ENCODE measurements around the gene HESX1.
A peak's percentile ranks its signal among the peaks of the same experiment; 100 is the strongest.

The HESX1 gene

DNA sequence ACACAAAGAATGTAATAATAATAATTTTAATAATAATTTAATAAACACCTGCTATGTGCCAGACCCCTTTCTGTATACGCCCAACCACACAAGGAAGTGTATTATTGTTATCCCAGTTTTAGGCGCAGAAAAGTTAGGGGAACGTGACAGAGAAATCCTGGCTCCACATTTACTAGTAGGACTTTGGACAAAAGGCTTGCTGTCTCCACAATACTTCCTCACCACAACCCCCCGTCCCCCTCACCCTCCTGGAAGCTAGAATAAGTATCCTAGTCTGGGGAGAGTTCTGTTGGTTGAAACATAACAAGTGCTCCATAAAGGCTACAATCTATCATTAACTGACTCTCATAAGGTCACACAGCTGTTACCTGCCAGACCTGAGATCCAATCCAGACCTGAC is 34.1 kb downstream of the HESX1 start:
- no peak for DNase-seq

DNA sequence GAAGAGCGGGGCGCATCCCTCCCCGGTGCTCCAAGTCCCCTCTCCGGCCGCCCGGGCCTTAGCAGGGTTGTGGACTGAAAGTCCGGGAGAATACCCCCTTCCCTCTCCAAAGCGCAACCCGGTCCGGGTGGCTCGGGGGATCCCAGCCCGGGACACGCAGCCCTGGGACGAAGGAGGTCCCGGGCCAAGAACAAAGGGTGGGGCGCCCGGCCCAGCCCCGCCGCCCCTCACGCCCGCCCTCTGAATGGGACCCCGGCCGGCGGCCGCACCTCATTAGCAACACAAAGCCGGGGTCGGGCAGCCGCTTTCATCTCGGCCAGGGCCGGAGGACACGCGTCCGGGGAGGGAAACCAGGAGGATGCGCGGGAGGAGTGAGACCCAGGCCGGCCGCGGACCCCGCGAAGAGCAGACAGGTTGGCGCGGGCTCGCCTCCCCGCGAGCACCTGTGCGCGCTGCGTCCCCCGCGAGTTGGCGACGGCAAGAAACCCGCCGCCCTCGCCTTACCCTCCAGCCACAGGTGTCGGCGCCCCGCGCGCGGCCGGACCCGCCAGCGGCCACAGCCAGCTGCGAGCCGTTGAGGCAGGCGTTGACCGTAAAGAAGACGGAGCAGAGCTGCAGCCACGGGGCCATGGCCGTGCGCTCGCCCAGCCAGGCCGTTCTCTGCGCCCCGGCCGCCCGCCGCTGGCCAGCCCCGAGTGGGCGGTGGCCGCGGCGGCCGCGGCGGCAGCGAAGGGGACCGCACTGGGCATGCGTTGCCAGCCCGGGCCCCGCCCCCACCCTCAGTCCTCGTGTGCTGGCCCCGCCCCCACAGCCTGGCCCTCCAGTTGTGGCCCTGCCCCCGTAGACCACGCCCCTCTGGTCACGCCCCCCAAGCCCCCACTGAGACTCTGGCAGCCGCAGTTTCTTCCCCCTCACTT is 34.9 kb downstream of the HESX1 start, which contains the start of gene IL17RD:
TSS of gene IL17RD (minus strand) at position 697 of the 917 bp plus-strand sequence. CDS start at position 630, 67 bp downstream.
- DNase-seq = peak; percentile 29

GRCh38 chr3:57164217-57164656 is 35.5 kb downstream of the HESX1 start:
- DNase-seq = no peak

GRCh38 chr3:57163751-57164150 is 36.0 kb downstream of the HESX1 start:
- DNase-seq = no peak

DNA sequence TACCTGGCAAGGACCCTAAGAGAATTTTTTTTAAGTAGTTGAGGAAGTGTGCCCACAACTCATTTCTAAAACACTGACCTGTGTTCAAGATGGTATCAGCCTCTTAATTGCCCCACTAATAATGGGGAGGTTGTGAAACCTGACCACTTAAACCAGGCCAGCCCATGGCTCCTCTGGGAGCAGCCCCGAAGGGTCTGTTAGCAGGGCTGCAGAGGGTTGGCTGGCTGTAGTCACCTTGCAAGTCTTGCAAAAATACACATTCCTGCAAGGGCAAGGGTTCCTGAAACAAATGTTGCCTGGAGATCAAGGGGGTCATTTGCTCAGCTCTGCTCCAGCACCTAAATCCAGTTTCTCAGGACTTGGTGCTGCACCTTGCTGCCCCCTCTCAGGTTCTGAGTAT is 37.9 kb downstream of the HESX1 start:
- no peak for DNase-seq

- no peak for DNase-seq
These were observed 38.8 kb downstream of the HESX1 start for GRCh38 chr3:57160765-57161538.

DNA sequence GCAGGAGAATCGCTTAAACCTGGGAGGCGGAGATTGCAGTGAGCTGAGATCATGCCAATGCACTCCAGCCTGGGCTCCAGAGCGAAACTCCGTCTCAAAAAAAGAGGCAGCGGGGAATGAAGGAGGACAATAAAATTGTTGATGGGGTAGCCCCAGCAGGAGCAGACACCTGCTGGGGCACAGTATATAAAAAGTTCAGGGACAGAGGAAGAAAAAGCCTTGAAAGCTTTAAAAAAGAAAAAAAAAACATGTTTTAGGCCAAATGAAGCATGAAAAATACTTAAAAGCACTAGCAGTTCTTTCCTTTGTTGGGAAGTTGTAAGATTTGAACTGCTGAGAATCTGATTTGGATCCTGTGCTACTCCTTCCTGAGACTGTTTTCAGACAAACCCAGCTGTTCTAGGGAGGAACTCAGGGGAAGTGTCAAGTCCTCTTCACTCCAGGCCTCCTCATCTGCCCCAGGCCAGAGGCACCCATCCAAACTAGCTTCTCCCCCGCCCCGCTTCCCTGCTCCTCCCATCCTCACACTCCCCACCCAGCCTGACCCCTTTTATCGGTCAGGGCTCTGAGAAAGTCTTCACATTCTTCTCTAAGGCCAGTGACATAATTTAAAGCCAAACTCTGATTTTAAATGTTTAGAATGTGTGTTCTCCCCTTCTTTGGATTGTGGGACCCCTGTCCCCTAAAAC is 39.6 kb downstream of the HESX1 start:
- DNase-seq = no peak

DNA sequence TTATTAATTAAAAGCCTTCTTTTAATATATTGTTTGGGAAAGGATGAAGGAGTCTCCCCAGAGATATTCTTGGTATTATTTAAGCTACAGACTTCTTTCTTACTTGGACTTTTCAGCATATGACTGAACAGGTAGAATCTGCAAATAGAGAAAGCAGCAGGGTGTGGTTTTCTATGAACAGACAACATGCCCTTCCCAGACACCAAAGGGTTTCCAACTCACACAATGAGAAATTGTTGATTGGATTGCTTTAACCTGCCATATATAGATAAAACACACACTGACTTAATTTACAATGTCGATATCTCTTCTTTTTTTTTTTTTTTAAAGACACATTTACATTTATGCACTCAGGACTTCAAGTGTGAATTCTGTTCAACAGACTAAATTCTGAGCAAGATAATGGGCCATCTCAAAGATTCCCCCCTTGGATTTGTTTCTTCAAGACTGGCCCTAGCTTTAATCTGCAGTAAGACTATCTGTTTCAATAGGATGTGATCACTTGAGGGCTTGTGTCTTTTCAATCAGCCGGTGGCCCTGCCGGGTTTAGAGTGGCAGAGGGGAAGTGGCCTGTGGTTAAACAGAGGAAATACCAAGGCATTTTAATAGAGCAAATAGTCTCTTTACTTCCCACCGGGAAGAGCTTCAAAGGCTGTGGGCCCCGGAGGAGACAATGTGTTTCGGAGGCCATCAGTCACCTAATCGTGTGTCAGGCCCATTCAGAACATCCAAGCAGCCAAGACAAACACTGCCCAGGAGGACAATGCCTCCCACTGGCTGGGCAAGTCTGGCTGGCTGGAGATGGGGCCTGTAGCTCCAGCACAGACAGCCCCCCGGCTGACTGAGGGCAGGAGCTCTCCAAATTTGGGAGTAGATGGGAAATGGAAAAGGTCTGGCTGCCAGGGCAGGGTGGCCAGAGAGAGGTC is 40.7 kb downstream of the HESX1 start:
- DNase-seq = no peak

DNA sequence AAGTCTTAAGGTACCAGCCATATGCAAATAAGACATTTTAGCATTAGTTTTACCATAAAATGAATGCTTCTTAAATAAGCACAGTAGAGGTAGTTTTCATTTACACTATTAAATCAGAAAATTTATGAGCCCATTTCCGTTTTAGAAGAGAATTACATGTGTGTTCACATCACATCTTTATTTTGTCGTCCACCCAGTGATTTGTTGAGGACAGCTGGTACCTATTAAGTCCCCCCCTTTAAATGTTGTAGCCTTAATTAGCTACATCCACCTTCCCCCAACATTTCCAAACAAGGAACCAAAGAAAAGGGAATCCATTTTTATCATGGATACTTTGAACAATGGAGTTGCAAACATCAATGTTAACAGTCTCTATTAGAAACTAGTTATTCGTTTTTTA is 41.5 kb downstream of the HESX1 start:
- DNase-seq = no peak

DNA sequence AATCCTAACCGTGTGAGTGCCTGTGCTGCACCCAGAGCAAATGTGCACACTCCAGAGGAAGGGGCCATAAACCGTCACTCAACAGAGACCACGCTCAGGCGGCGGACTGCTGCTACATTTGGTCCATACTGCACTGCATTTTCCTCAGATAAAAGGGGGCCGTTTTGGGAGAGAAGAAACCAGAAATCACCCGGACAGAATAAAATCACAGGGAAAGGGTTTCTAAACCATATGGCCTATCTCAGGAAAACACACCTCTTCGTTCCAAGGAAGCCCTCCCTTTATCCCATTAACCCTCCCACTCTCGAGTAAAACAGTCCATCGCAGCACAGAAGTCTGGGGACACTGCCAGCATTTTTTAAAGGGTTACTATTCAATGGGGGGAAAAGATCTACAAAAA is 42.2 kb downstream of the HESX1 start:
- DNase-seq = no peak

DNA sequence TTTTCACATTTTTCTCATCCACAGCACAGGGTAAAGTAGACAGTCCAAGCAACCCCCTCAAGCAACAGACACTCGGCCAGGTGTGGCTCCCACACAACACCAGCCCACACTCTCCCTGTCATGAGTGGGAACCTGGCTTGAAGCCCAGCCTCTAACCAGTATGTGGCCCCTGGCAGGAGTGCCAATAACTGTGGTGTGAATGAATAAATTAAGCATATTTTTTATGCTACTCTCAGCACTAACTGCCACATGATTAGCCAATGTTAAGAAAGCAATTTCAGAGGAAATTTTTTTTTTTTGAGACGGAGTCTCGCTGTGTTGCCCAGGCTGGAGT is 44.5 kb downstream of the HESX1 start:
- no peak for DNase-seq

DNA sequence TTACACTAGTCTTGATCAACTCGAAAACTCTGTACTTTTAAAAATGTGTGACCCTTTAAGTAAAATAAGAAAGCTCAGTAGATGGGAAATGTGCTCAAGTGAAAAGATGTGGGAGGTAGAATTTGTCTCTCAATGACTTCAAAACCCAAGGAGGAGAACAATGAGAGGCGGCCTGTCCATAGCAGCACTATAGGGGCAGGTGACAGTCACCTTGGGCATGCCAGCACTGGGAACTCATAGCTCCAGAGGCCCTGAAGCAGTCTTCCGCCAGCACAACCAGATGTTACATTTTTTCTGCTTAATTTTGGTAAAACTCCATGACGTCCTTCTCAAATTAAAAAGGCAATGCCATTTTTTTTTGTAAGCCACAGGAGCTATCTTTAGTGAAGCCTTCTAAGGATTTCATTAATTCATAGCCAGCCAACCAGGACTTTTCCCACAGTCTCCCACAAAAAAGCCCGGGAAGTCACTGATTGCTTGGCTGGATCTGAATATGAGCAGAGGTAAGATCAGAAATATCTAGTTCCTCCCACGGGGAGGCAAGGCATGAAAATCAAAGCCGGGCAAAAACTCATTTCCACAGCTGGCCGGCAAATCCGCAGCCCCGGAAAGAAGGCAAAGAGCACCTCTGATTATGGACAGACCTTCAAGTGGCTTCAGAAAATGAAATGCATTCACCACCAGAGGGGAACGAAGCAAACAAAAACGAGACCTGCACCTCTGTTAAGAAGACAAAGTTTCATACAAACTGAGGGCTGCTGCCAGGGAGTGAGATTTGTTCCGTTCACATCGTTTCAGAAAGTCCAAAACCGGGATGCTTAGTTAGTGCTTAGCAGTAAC is 45.1 kb downstream of the HESX1 start:
- DNase-seq = no peak

GRCh38 chr3:57152151-57153143 is 47.3 kb downstream of the HESX1 start:
- DNase-seq = no peak

- no peak for DNase-seq
These were observed 48.0 kb downstream of the HESX1 start for GRCh38 chr3:57151749-57152148.

GRCh38 chr3:57151021-57151449 is 48.7 kb downstream of the HESX1 start:
- DNase-seq = no peak

DNA sequence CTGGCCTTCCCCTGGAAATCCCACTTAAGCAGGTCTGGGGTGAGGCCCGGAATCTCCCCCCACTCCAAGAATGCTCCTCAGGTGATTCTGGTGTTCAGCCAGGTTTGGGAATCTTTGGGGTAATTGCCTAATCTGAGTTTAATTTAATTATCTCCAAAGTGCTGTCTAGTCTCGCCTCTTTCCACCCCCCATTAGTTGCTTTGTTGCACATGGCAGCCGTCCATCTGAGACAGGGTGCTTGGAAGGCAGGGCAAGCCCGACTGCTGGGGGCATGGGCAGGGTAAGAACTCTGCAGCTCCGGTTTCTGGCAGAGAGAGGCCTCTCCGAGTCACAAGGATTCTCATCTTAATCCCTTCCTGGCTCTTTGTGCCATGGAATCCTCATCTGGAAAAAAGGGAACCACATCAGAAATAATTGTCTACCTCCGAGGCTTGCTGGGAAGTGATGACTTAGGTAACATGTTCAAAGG is 49.6 kb downstream of the HESX1 start:
- DNase-seq = no peak
